HG03108 (cell line): ENCODE data around the gene F13A1.

Experiments used
- ATAC-seq: cut with Tn5 transposase; IDR thresholded peaks from one replicate; pipeline ENCODE4 v1.9.1; 2021; ENCODE audit warnings: moderate library complexity; ENCODE audit not compliant: unreplicated experiment

F13A1 gene

DNA sequence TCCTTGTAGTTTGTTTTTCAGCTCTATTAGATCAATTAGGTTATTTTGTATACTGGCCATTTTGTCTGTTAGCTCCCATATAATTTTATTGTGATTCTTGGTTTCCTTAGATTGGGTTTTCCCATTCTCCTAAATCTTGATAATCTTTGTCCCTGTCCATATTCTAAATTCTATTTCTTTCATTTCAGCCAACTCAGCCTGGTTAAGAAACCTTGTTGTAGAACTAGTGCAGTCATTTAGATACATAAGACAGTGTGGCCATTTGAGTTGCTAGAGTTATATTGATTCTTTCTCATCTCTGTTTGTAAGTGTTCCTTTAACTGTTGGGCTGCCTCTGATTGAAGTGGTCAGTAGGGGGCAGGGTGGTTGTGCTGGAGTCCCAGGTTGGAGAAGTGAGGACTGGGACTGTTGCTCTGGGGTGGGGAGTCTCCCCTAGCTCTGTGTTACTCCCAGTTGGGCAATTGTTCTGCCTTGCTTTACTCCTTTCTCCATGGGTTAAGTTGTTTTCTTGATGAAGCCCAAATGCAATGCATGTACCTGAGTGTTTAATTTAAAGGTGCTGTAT lies 214.9 kb downstream of the F13A1 start:
- ATAC-seq: no peak
